Effector memory CD8-positive, alpha-beta T cell (primary cell): ENCODE measurements around the gene WBP1.
A peak's percentile ranks its signal among the peaks of the same experiment; 100 is the strongest.
"Not testable (repeated sequence)": the region's sequence is repeated elsewhere in the genome, so short reads cannot be mapped to it uniquely, and the experiment has no call there.

Experiments used
- ATAC-seq: fragments of 150-1000 bp; cut with Tn5 transposase; replicated peaks from 2 replicates; pipeline ENCODE4 v1.10.0; 2021; ENCODE audit warnings: mild to moderate bottlenecking, moderate library complexity
- DNase-seq, 3 experiments: peaks; one replicate each; pipeline ENCODE4 v3.0.0; 2021
- H3K27ac Mint-ChIP-seq, 2 donors: one replicate each; pipeline ENCODE4 v1.8.0; 2022; ENCODE audit warnings: mild to moderate bottlenecking in 2 of 2, mixed read lengths in 2 of 2, moderate library complexity in 2 of 2
- H3K27me3 Mint-ChIP-seq, 2 donors: one replicate each; pipeline ENCODE4 v1.8.0; 2022; ENCODE audit warnings: mixed read lengths in 2 of 2
- H3K36me3 Mint-ChIP-seq: one replicate; pipeline ENCODE4 v1.8.0; 2022; ENCODE audit warnings: mild to moderate bottlenecking, moderate library complexity, mixed read lengths; ENCODE audit not compliant: insufficient read depth
- H3K4me1 Mint-ChIP-seq, 2 donors: one replicate each; pipeline ENCODE4 v1.8.0; 2022; ENCODE audit warnings: low read depth in 2 of 2, mixed read lengths in 2 of 2
- H3K4me3 Mint-ChIP-seq, 2 donors: one replicate each; pipeline ENCODE4 v1.8.0; 2022; ENCODE audit warnings: mild to moderate bottlenecking in 2 of 2, mixed read lengths in 2 of 2, moderate library complexity in 2 of 2
- H3K9me3 Mint-ChIP-seq, 2 donors: one replicate each; pipeline ENCODE4 v1.8.0; 2022; ENCODE audit warnings: mixed read lengths in 2 of 2

The WBP1 gene

GRCh38 chr2:74470742-74471141, 12.5 kb downstream of the WBP1 start:
- Mint-ChIP-seq H3K36me3 (peaks cover 40% of the 10 kb centered on the region), H3K27ac (peak overlapping the region; percentile 62 to 84), H3K4me1 (peaks cover 18 to 19% of the 10 kb centered on the region in 2 donors), H3K4me3 (peak overlapping the region; percentile 36 to 65)
- not testable (repeated sequence) for H3K27me3 Mint-ChIP-seq, DNase-seq, ATAC-seq, H3K9me3 Mint-ChIP-seq

GRCh38 chr2:74471332-74472065, 13.3 kb downstream of the WBP1 start:
- peak overlapping the region; percentile 96 to 99 for H3K27ac Mint-ChIP-seq
- ATAC-seq (no peak), DNase-seq (no peak)
- peak overlapping the region; percentile 88 to 97 for H3K4me3 Mint-ChIP-seq
- H3K9me3 Mint-ChIP-seq: no peaks in the 10 kb centered on the region
- peaks cover 41% of the 10 kb centered on the region for H3K36me3 Mint-ChIP-seq
- peaks cover 18% of the 10 kb centered on the region in 2 donors for H3K4me1 Mint-ChIP-seq
- H3K27me3 Mint-ChIP-seq: no peaks in the 10 kb centered on the region

- Mint-ChIP-seq H3K27ac (peak within 1 kb of the TSS; percentile 96 to 99), H3K9me3 (no peaks in the 10 kb centered on the region), H3K27me3 (no peaks in the 10 kb centered on the region), H3K4me3 (peak within 1 kb of the TSS; percentile 88 to 97), H3K36me3 (peaks cover 41% of the 10 kb centered on the region), H3K4me1 (peaks cover 18% of the 10 kb centered on the region in 2 donors)
- peak; percentile 96 to 98 (median 97) for DNase-seq
- ATAC-seq: peak; percentile 95
Measured at GRCh38 chr2:74472086-74472944, 14.1 kb downstream of the WBP1 start, which contains the start of gene MRPL53. TSS of gene MRPL53 (minus strand) at chr2:74472680. CDS start at chr2:74472660, 20 bp downstream.

- Mint-ChIP-seq H3K4me1 (peaks cover 18% of the 10 kb centered on the region in 2 donors), H3K27ac (peak overlapping the region; percentile 96 to 99), H3K36me3 (peaks cover 41% of the 10 kb centered on the region), H3K27me3 (no peaks in the 10 kb centered on the region), H3K4me3 (peak overlapping the region; percentile 88 to 97), H3K9me3 (no peaks in the 10 kb centered on the region)
- ATAC-seq (no peak), DNase-seq (no peak)
Measured at GRCh38 chr2:74472945-74473258, 14.7 kb downstream of the WBP1 start.

GRCh38 chr2:74474481-74474880, 16.2 kb downstream of the WBP1 start:
- H3K4me3 Mint-ChIP-seq: no peak overlapping the region
- H3K9me3 Mint-ChIP-seq: no peaks in the 10 kb centered on the region
- peaks cover 21% of the 10 kb centered on the region in 2 donors for H3K4me1 Mint-ChIP-seq
- H3K27me3 Mint-ChIP-seq: no peaks in the 10 kb centered on the region
- peaks cover 46% of the 10 kb centered on the region for H3K36me3 Mint-ChIP-seq
- H3K27ac Mint-ChIP-seq: peak overlapping the region; percentile 96 to 99
- no peak for DNase-seq
- no peak for ATAC-seq

GRCh38 chr2:74474899-74475298, 16.7 kb downstream of the WBP1 start:
- Mint-ChIP-seq H3K4me3 (no peak overlapping the region), H3K4me1 (peaks cover 20 to 21% of the 10 kb centered on the region in 2 donors), H3K9me3 (no peaks in the 10 kb centered on the region), H3K36me3 (peaks cover 46% of the 10 kb centered on the region), H3K27ac (peak overlapping the region in 1 of 2 donors; percentile 99), H3K27me3 (no peaks in the 10 kb centered on the region)
- DNase-seq (no peak), ATAC-seq (no peak)

- ATAC-seq (no peak), DNase-seq (no peak)
- peak overlapping the region in 1 of 2 donors; percentile 97 for H3K27ac Mint-ChIP-seq
- H3K9me3 Mint-ChIP-seq: no peaks in the 10 kb centered on the region
- H3K36me3 Mint-ChIP-seq: peaks cover 38% of the 10 kb centered on the region
- no peaks in the 10 kb centered on the region for H3K27me3 Mint-ChIP-seq
- H3K4me3 Mint-ChIP-seq: peak overlapping the region; percentile 91 to 97
- H3K4me1 Mint-ChIP-seq: peaks cover 9 to 27% of the 10 kb centered on the region in 2 donors
Measured at GRCh38 chr2:74481431-74481830, 23.2 kb downstream of the WBP1 start.

GRCh38 chr2:74481961-74482800, 23.9 kb downstream of the WBP1 start:
- Mint-ChIP-seq H3K4me3 (peak overlapping the region; percentile 91 to 97), H3K4me1 (peaks cover 9 to 27% of the 10 kb centered on the region in 2 donors), H3K27me3 (no peaks in the 10 kb centered on the region), H3K9me3 (no peaks in the 10 kb centered on the region), H3K36me3 (peaks cover 38% of the 10 kb centered on the region), H3K27ac (peak overlapping the region; percentile 96 to 97)
- DNase-seq (peak in 2 of 3 experiments; percentile 41 to 53), ATAC-seq (peak; percentile 45)

- Mint-ChIP-seq H3K9me3 (no peaks in the 10 kb centered on the region), H3K36me3 (peaks cover 38% of the 10 kb centered on the region), H3K27me3 (no peaks in the 10 kb centered on the region), H3K27ac (peak within 1 kb of the TSS; percentile 96 to 97), H3K4me3 (peak within 1 kb of the TSS; percentile 91 to 97), H3K4me1 (peaks cover 9 to 27% of the 10 kb centered on the region in 2 donors)
- DNase-seq: peak; percentile 89 to 93 (median 93)
- ATAC-seq: peak; percentile 93
Measured at GRCh38 chr2:74482801-74483674, 24.8 kb downstream of the WBP1 start, which contains the start of the genes CCDC142 and TTC31. TSS of gene CCDC142 (minus strand) at chr2:74482998. CDS start at chr2:74482837, 161 bp downstream. TSS of gene TTC31 (plus strand) at chr2:74483081. CDS start at chr2:74483096, 15 bp downstream.

- H3K4me3 Mint-ChIP-seq: peak overlapping the region; percentile 91 to 97
- H3K36me3 Mint-ChIP-seq: peaks cover 42% of the 10 kb centered on the region
- not testable (repeated sequence) for DNase-seq, H3K27me3 Mint-ChIP-seq, H3K9me3 Mint-ChIP-seq, ATAC-seq
- peaks cover 9 to 27% of the 10 kb centered on the region in 2 donors for H3K4me1 Mint-ChIP-seq
- peak overlapping the region; percentile 96 to 97 for H3K27ac Mint-ChIP-seq
Measured at GRCh38 chr2:74483675-74484164, 25.5 kb downstream of the WBP1 start.

GRCh38 chr2:74486141-74486540, 27.9 kb downstream of the WBP1 start:
- Mint-ChIP-seq H3K36me3 (peaks cover 41% of the 10 kb centered on the region), H3K27me3 (no peaks in the 10 kb centered on the region), H3K27ac (no peak overlapping the region), H3K4me3 (no peak overlapping the region), H3K9me3 (no peaks in the 10 kb centered on the region), H3K4me1 (peaks cover 5 to 14% of the 10 kb centered on the region in 2 donors)
- DNase-seq (no peak), ATAC-seq (no peak)
